ENCODE results near the gene ELP5.
A peak's percentile ranks its signal among the peaks of the same experiment; 100 is the strongest.

The ELP5 gene

GRCh38 chr17:7284911-7285310 is 32.9 kb downstream of the ELP5 start:
- no peak overlapping the region for H3K4me2 ChIP-seq (ENCODE audit: low read length)
- H3K4me1 ChIP-seq (ENCODE audit: control insufficient read depth, insufficient read depth, low read length), result peaks cover 17% of the 10 kb centered on the region
- no peak overlapping the region for H3K4me3 ChIP-seq (ENCODE audit: low read length)
- H3K36me3 ChIP-seq (ENCODE audit: insufficient read depth, low read length), result no peaks in the 10 kb centered on the region
- H3K9ac ChIP-seq (ENCODE audit: low read depth, low read length), result no peak overlapping the region
- H3K27me3 ChIP-seq (ENCODE audit: control insufficient read depth, insufficient read depth, low read length), result peaks cover 66% of the 10 kb centered on the region
- H3K9me3 ChIP-seq (replicated peaks; ENCODE audit: low read length), result no peaks in the 10 kb centered on the region

DNA sequence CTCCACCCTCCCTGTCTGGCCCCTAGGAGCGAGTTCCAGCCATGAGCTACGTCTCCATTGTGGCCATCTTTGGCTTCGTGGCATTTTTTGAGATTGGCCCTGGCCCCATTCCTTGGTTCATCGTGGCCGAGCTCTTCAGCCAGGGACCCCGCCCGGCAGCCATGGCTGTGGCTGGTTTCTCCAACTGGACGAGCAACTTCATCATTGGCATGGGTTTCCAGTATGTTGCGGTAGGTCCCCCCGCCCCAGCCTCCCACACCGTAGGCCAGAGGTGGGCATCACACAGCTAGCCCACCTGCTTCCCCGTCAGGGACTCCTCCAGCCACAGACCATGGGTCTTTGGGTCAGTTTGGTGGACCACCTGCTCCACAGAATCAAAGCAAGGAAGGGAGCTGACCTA is 33.7 kb downstream of the ELP5 start:
- Histone ChIP-seq H3K27me3 (ENCODE audit: control insufficient read depth, insufficient read depth, low read length) (peaks cover 70% of the 10 kb centered on the region), H3K4me1 (ENCODE audit: control insufficient read depth, insufficient read depth, low read length) (peaks cover 16% of the 10 kb centered on the region), H3K9me3 (replicated peaks; ENCODE audit: low read length) (no peaks in the 10 kb centered on the region), H3K36me3 (ENCODE audit: insufficient read depth, low read length) (no peaks in the 10 kb centered on the region), H3K9ac (ENCODE audit: low read depth, low read length) (no peak overlapping the region), H3K4me3 (ENCODE audit: low read length) (no peak overlapping the region), H3K4me2 (ENCODE audit: low read length) (no peak overlapping the region)

DNA sequence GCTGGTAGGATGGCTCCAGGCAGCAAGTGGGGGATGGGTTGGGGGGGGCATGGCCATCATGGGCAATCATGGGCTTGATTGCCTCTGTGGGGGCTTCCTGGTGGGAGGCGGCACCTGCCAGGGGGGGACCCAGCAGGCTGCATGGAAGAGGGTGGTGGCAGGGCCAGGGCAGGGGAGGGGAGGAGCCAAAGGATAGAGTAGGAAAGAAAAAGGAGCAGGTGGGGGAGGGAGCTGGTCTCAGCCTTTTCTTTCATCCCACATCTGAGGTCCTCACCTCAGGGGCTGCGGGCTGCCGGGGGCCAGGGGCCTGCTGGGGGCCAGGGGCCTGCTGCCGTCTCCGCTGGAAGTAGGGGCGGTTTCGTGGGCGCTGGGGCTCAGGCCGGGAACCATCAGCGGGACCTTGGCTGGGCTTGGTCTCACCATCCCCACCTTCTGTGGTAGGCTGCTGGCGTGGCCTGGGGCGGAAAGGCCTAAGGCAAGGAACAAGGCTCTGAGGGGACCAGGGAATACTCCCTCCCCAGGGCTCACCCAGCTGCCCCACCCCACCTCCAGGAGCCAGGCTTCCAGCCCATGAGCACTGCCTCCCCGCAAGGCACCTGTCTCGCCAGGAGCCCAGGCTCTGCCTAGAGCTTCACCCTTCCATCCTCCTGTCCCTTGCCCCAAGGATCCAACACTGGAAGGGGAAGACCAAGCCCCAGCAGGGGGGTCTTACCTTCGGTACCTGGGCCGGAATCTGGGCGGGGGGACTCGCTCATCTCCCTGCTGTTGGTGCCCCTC is 37.4 kb downstream of the ELP5 start:
- Histone ChIP-seq H3K27me3 (ENCODE audit: control insufficient read depth, insufficient read depth, low read length) (peaks cover 75% of the 10 kb centered on the region), H3K36me3 (ENCODE audit: insufficient read depth, low read length) (no peaks in the 10 kb centered on the region), H3K9me3 (replicated peaks; ENCODE audit: low read length) (no peaks in the 10 kb centered on the region), H3K4me2 (ENCODE audit: low read length) (no peak overlapping the region), H3K4me1 (ENCODE audit: control insufficient read depth, insufficient read depth, low read length) (no peaks in the 10 kb centered on the region), H3K9ac (ENCODE audit: low read depth, low read length) (no peak overlapping the region), H3K4me3 (ENCODE audit: low read length) (no peak overlapping the region)

- Histone ChIP-seq H3K4me3 (ENCODE audit: low read length) (no peak overlapping the region), H3K27me3 (ENCODE audit: control insufficient read depth, insufficient read depth, low read length) (peaks cover 73% of the 10 kb centered on the region), H3K4me2 (ENCODE audit: low read length) (no peak overlapping the region), H3K9ac (ENCODE audit: low read depth, low read length) (no peak overlapping the region), H3K4me1 (ENCODE audit: control insufficient read depth, insufficient read depth, low read length) (peaks cover 3% of the 10 kb centered on the region), H3K9me3 (replicated peaks; ENCODE audit: low read length) (no peaks in the 10 kb centered on the region), H3K36me3 (ENCODE audit: insufficient read depth, low read length) (no peaks in the 10 kb centered on the region)
Measured at GRCh38 chr17:7290166-7290565, 38.2 kb downstream of the ELP5 start.

GRCh38 chr17:7290685-7291084 is 38.7 kb downstream of the ELP5 start:
- H3K27me3 ChIP-seq (ENCODE audit: control insufficient read depth, insufficient read depth, low read length), result peaks cover 67% of the 10 kb centered on the region
- no peak overlapping the region for H3K4me2 ChIP-seq (ENCODE audit: low read length)
- H3K9ac ChIP-seq (ENCODE audit: low read depth, low read length), result no peak overlapping the region
- H3K4me1 ChIP-seq (ENCODE audit: control insufficient read depth, insufficient read depth, low read length), result peaks cover 3% of the 10 kb centered on the region
- no peaks in the 10 kb centered on the region for H3K36me3 ChIP-seq (ENCODE audit: insufficient read depth, low read length)
- no peak overlapping the region for H3K4me3 ChIP-seq (ENCODE audit: low read length)
- no peaks in the 10 kb centered on the region for H3K9me3 ChIP-seq (replicated peaks; ENCODE audit: low read length)

DNA sequence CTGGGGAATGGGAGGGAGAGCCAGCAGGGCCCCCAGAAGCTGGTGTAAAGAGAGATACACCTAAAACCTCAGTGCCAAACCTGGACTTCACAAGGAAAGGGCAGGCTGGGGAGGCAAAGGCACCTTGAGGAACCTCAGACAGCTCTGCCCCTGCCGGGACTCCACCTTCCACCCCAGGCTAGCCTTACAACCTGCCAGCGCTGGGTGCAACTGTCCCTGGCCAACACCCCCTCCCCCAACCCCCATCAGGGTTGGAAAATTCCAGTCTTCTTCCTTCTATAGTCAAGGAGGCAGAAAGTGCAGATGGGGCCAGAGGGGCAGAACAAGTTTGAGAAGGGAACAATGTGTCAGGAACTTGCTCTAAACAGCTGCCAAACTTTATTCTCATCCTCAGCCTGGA is 40.2 kb downstream of the ELP5 start:
- no peaks in the 10 kb centered on the region for H3K36me3 ChIP-seq (ENCODE audit: insufficient read depth, low read length)
- peaks cover 59% of the 10 kb centered on the region for H3K27me3 ChIP-seq (ENCODE audit: control insufficient read depth, insufficient read depth, low read length)
- no peak overlapping the region for H3K4me2 ChIP-seq (ENCODE audit: low read length)
- peaks cover 10% of the 10 kb centered on the region for H3K4me1 ChIP-seq (ENCODE audit: control insufficient read depth, insufficient read depth, low read length)
- H3K9ac ChIP-seq (ENCODE audit: low read depth, low read length), result no peak overlapping the region
- H3K9me3 ChIP-seq (replicated peaks; ENCODE audit: low read length), result no peaks in the 10 kb centered on the region
- no peak overlapping the region for H3K4me3 ChIP-seq (ENCODE audit: low read length)

DNA sequence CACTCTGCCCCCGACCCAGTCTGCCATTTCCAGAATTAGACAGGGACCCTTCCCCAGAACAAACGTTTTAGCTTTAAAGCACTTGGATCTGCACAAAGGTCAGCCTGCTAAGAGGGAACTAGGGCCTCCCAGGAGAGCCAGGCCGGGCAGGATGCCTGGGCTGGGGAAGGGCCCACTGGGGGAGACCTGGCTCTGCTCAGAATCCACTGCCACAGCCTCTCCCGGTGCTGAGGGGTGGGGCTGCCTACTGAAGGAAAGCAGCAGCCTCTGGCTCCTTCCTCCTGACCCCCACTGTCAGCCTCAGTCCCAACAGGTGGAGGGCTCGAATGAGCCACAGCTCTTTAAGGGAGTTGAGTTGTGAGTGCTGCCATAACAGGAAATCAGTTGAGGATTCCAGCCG is 40.7 kb downstream of the ELP5 start:
- peaks cover 10% of the 10 kb centered on the region for H3K4me1 ChIP-seq (ENCODE audit: control insufficient read depth, insufficient read depth, low read length)
- no peaks in the 10 kb centered on the region for H3K36me3 ChIP-seq (ENCODE audit: insufficient read depth, low read length)
- H3K9ac ChIP-seq (ENCODE audit: low read depth, low read length), result no peak overlapping the region
- no peak overlapping the region for H3K4me3 ChIP-seq (ENCODE audit: low read length)
- H3K27me3 ChIP-seq (ENCODE audit: control insufficient read depth, insufficient read depth, low read length), result peaks cover 53% of the 10 kb centered on the region
- H3K9me3 ChIP-seq (replicated peaks; ENCODE audit: low read length), result no peaks in the 10 kb centered on the region
- H3K4me2 ChIP-seq (ENCODE audit: low read length), result no peak overlapping the region

DNA sequence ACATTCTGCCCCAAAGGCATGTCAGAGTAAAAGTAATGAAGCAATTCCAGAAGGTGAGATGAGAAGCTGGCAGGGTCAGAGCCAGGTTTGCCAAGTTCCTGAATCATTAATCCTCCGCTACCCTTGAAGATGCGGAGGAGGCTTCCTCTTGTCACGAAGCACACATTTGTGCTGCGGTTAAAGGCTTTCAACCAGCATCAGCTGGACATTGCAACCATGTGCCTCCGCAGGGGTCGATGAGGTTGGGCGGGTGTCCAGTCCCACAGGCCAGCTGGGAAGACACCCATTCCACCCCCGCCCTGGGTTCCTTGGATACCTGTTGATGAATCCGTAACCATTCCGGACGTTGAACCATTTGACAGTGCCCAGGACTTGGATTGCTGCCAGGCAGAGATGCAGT is 41.1 kb downstream of the ELP5 start:
- no peaks in the 10 kb centered on the region for H3K36me3 ChIP-seq (ENCODE audit: insufficient read depth, low read length)
- no peak overlapping the region for H3K4me2 ChIP-seq (ENCODE audit: low read length)
- peaks cover 49% of the 10 kb centered on the region for H3K27me3 ChIP-seq (ENCODE audit: control insufficient read depth, insufficient read depth, low read length)
- no peak overlapping the region for H3K9ac ChIP-seq (ENCODE audit: low read depth, low read length)
- H3K4me1 ChIP-seq (ENCODE audit: control insufficient read depth, insufficient read depth, low read length), result peaks cover 10% of the 10 kb centered on the region
- no peak overlapping the region for H3K4me3 ChIP-seq (ENCODE audit: low read length)
- H3K9me3 ChIP-seq (replicated peaks; ENCODE audit: low read length), result no peaks in the 10 kb centered on the region

DNA sequence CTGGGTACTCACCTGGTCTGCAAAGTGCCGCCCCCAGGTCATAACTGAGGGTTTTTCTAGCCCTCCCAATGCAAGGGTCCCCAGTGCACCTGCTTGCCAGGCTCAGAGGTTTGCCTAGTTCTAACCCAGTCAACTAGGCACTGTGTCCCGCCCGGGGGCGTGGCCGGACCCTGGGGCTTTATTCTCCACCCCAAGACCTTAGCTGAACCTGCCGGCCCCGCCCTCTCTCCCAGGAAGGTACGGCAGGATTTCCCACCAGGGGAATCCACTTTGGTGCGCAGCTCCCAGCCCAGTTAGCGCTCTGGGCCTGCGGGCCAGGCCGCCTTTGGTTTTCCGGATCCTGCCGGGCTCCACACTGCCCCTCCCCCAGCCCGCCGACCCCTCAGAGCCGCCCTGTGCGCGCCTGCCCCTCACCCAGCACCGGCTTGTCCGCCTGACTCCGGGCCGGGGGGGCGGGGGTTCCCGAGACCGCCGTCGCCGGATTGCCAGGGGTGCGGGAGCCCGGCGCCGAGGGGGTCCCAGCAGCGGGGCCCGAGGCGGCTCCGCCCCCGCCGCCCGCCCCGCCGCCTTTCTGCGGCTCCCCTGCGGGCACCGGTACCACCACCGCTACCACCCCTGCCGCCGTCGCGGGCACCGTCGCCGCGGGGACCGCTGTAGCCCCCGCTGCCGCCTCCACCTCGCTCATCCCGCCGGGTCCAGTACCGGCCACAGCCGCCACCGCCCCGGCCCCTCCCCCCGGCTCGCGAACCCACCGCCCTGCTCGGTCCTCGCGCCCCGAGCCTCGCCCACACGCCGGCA is 42.0 kb downstream of the ELP5 start:
- peak overlapping the region; percentile 45 for H3K4me3 ChIP-seq (ENCODE audit: low read length)
- peaks cover 10% of the 10 kb centered on the region for H3K4me1 ChIP-seq (ENCODE audit: control insufficient read depth, insufficient read depth, low read length)
- H3K27me3 ChIP-seq (ENCODE audit: control insufficient read depth, insufficient read depth, low read length), result peaks cover 40% of the 10 kb centered on the region
- H3K36me3 ChIP-seq (ENCODE audit: insufficient read depth, low read length), result no peaks in the 10 kb centered on the region
- peak overlapping the region; percentile 41 for H3K4me2 ChIP-seq (ENCODE audit: low read length)
- no peaks in the 10 kb centered on the region for H3K9me3 ChIP-seq (replicated peaks; ENCODE audit: low read length)
- no peak overlapping the region for H3K9ac ChIP-seq (ENCODE audit: low read depth, low read length)

GRCh38 chr17:7294614-7295153 is 42.7 kb downstream of the ELP5 start, which contains the start of gene YBX2:
TSS of gene YBX2 (minus strand) at chr17:7294639. CDS start at chr17:7294500, 139 bp downstream.
- no peaks in the 10 kb centered on the region for H3K9me3 ChIP-seq (replicated peaks; ENCODE audit: low read length)
- H3K9ac ChIP-seq (ENCODE audit: low read depth, low read length), result no peak within 1 kb of the TSS
- peak within 1 kb of the TSS; percentile 71 for H3K4me2 ChIP-seq (ENCODE audit: low read length)
- H3K4me3 ChIP-seq (ENCODE audit: low read length), result peak within 1 kb of the TSS; percentile 61
- peaks cover 36% of the 10 kb centered on the region for H3K27me3 ChIP-seq (ENCODE audit: control insufficient read depth, insufficient read depth, low read length)
- H3K36me3 ChIP-seq (ENCODE audit: insufficient read depth, low read length), result no peaks in the 10 kb centered on the region
- peaks cover 10% of the 10 kb centered on the region for H3K4me1 ChIP-seq (ENCODE audit: control insufficient read depth, insufficient read depth, low read length)

DNA sequence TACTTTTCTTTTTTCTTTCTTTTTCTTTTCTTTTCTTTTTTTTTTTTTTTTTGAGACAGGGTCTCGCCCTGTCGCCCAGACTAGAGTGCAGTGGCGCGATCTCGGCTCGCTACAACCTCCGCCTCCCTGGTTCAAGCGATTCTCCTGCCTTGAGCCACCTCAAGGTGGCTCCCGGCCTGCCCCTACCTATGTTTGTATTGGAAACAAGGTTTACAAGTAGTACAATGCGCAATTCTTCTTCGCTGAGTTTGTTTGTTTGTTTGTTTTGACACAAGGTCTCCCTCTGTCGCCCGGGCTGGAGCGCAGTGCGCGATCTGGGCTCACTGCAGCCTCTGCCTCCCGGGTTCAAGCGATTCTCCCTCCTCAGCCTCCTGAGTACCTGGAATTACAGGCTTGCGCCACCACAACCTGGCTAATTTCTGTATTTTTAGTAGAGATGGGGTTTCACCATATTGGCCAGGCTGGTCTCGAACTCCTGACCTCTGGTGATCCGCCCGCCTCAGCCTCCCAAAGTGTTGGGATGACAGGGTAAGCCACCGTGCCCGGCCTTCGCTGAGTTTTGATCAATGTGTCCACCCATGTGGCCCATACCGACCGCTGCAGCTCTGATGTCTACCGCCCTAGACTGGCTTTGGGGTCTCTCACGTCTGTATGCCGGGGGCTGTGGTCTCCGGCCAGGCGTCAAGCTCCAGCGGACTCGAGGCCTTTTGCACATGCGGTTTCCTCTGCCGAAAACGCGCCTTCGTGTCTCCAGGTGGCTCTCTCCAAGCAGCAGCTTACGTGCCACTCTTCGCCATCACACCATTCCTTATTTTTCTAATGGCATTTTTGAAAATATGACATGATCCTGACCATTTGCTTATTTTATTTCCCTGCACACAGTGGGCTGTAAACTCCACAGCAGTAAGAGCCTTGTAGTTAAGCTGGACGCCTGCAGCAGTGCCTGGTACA is 43.5 kb downstream of the ELP5 start:
- H3K4me3 ChIP-seq (ENCODE audit: low read length), result peak overlapping the region; percentile 64

More for the DNA sequence above, 43.5 kb downstream of the ELP5 start:
- Histone ChIP-seq H3K27me3 (ENCODE audit: control insufficient read depth, insufficient read depth, low read length) (peaks cover 38% of the 10 kb centered on the region), H3K4me2 (ENCODE audit: low read length) (peak overlapping the region; percentile 80), H3K9me3 (replicated peaks; ENCODE audit: low read length) (no peaks in the 10 kb centered on the region), H3K4me1 (ENCODE audit: control insufficient read depth, insufficient read depth, low read length) (peaks cover 10% of the 10 kb centered on the region), H3K9ac (ENCODE audit: low read depth, low read length) (no peak overlapping the region), H3K36me3 (ENCODE audit: insufficient read depth, low read length) (no peaks in the 10 kb centered on the region)
